ENCODE data around the gene INPP5D.
"Not testable (repeated sequence)": the region's sequence is repeated elsewhere in the genome, so short reads cannot be mapped to it uniquely, and the experiment has no call there.

- TF ChIP-seq CTCF (IDR thresholded peaks at IDR 0.05; ENCODE audit: control extremely low read depth in 1 of 3, insufficient read depth in 1 of 3, low read depth in 1 of 3, low read length in 3 of 3); YY1 (IDR thresholded peaks at IDR 0.05; ENCODE audit: low read depth, low read length); MAX (IDR thresholded peaks at IDR 0.05); POLR2A (IDR thresholded peaks at IDR 0.05; ENCODE audit: control extremely low read depth in 1 of 2, low read depth in 2 of 2, low read length in 2 of 2); SP1 (IDR thresholded peaks at IDR 0.05; ENCODE audit: low read depth, low read length); EGR1 (IDR thresholded peaks at IDR 0.05; ENCODE audit: borderline replicate concordance, low read depth, low read length); TAF1 (IDR thresholded peaks at IDR 0.05; ENCODE audit: low read depth, low read length); HDAC6 (IDR thresholded peaks at IDR 0.05; ENCODE audit: low read depth, low read length); ATF2 (IDR thresholded peaks at IDR 0.05; ENCODE audit: low read length); GTF2F1 (IDR thresholded peaks at IDR 0.05; ENCODE audit: borderline replicate concordance, low read depth, low read length); SUZ12 (IDR thresholded peaks at IDR 0.05; ENCODE audit: low read length): not testable (repeated sequence)
Measured at GRCh38 chr2:233099820-233100191, 39.7 kb downstream of the INPP5D start.

All from H1 (cell line).